GM23248 (cell line): ENCODE measurements around the gene ADGRF1. TPM values are rescaled to one million over a fixed set of nuclear protein-coding genes. Genes with fewer than 3 reads are reported as not detected.
"Not testable (repeated sequence)": the region's sequence is repeated elsewhere in the genome, so short reads cannot be mapped to it uniquely, and the experiment has no call there.

Experiments
- DNase-seq: peaks from one replicate; pipeline ENCODE4 v3.0.0-alpha.2; 2015
- H2AFZ ChIP-seq: fragments of 200-600 bp; sonication (generic); 2 replicates; pipeline ENCODE4 v1.6.1; 2016; ENCODE audit warnings: antibody characterized with exemption
- H3F3A ChIP-seq: fragments of 200-600 bp; sonication (generic); 2 replicates; pipeline ENCODE4 v1.6.1; 2016; ENCODE audit warnings: mild to moderate bottlenecking, antibody characterized with exemption, mixed run types; ENCODE audit not compliant: insufficient read depth
- H3K27ac ChIP-seq: fragments of 200-600 bp; sonication (generic); 2 replicates; pipeline ENCODE4 v1.5.1; 2016; ENCODE audit warnings: mild to moderate bottlenecking
- H3K27me3 ChIP-seq: fragments of 200-600 bp; sonication (generic); replicated peaks from 2 replicates; pipeline ENCODE4 v1.6.1; 2016; ENCODE audit warnings: mild to moderate bottlenecking; ENCODE audit not compliant: insufficient read depth
- H3K36me3 ChIP-seq: fragments of 200-600 bp; sonication (generic); 2 replicates; pipeline ENCODE4 v1.6.1; 2016; ENCODE audit warnings: low read depth, mild to moderate bottlenecking
- H3K4me1 ChIP-seq: fragments of 200-600 bp; sonication (generic); 2 replicates; pipeline ENCODE4 v1.6.1; 2016; ENCODE audit warnings: mild to moderate bottlenecking; ENCODE audit not compliant: insufficient read depth
- H3K4me2 ChIP-seq: fragments of 200-600 bp; sonication (generic); one replicate; pipeline ENCODE4 v1.6.1; 2016; ENCODE audit warnings: mild to moderate bottlenecking; ENCODE audit not compliant: unreplicated experiment
- H3K4me3 ChIP-seq: fragments of 200-600 bp; sonication (generic); 2 replicates; pipeline ENCODE4 v1.5.1; 2016; ENCODE audit warnings: mild to moderate bottlenecking
- H3K79me2 ChIP-seq: fragments of 200-600 bp; sonication (generic); 2 replicates; pipeline ENCODE4 v1.6.1; 2016; ENCODE audit warnings: mild to moderate bottlenecking; ENCODE audit not compliant: insufficient read depth
- H3K9ac ChIP-seq: fragments of 200-600 bp; sonication (generic); 2 replicates; pipeline ENCODE4 v1.6.1; 2016; ENCODE audit warnings: mild to moderate bottlenecking
- H3K9me2 ChIP-seq: fragments of 200-600 bp; sonication (generic); 2 replicates; pipeline ENCODE4 v1.6.1; 2016; ENCODE audit warnings: mixed run types, mild to moderate bottlenecking, moderate library complexity; ENCODE audit not compliant: insufficient read depth
- H3K9me3 ChIP-seq: fragments of 200-600 bp; sonication (generic); one replicate; pipeline ENCODE4 v1.6.1; 2017; ENCODE audit warnings: low read depth
- H4K20me1 ChIP-seq: fragments of 200-600 bp; sonication (generic); 2 replicates; pipeline ENCODE4 v1.6.0; 2016; ENCODE audit not compliant: insufficient read depth
- EZH2 ChIP-seq: fragments of 200-600 bp; sonication (generic); IDR thresholded peaks from 2 replicates; pipeline ENCODE4 v1.6.1; 2018; ENCODE audit warnings: antibody characterized with exemption, mild to moderate bottlenecking; ENCODE audit not compliant: insufficient read depth, poor library complexity, severe bottlenecking
- EZH2phosphoT487 ChIP-seq: fragments of 200-600 bp; sonication (generic); IDR thresholded peaks from 2 replicates; pipeline ENCODE4 v1.6.1; 2018; ENCODE audit warnings: antibody characterized with exemption, moderate library complexity, mild to moderate bottlenecking, low read depth; ENCODE audit not compliant: insufficient read depth
- WGBS, 2 experiments: methylation state at CpG; one replicate each; pipeline ENCODE4 v1.1.6; 2015 to 2017; ENCODE audit warnings: low lambda C conversion rate in 2 of 2, low coverage in 1 of 2; ENCODE audit errors: missing lambda C conversion rate in 2 of 2; 5-methylcytosine and 5-hydroxymethylcytosine counted together
- in situ Hi-C: fragments of 300-500 bp; cut with MboI; formaldehyde crosslinking; loops from 2 replicates; pipeline ENCODE4 v1.15.0; 2020
- polyA plus RNA-seq: library from polyadenylated mRNA; unstranded; fragments of >200 nt; fragmentation: Nextera tagmentation; extraction: Ambion mirVana; gene quantifications from 2 replicates; pipeline ENCODE4 v1.2.1, GENCODE V29; 2016
- total RNA-seq: library from RNA; depleted of rRNA; stranded (reverse); fragments of >200 nt; shearing (Covaris generic); gene quantifications from 2 replicates; pipeline ENCODE4 v1.2.3, GENCODE V29; 2014; rRNA removed

The ADGRF1 gene
- total RNA-seq (not detected in 2 replicates), polyA plus RNA-seq (not detected in 2 replicates)

- 61 to 71% methylated on average over 3 of the region's 3 CpGs for WGBS, 2 experiments
- no peak within 1 kb of the TSS for H2AFZ ChIP-seq
- H3K4me3 ChIP-seq, result no peak within 1 kb of the TSS
- in situ Hi-C loops, result loop anchor here (10.0 kb wide), 1 partner anchor 188 kb away; no protein-coding TSS in a partner anchor
- H3F3A ChIP-seq, result no peaks in the 10 kb centered on the region
- peaks cover 5% of the 10 kb centered on the region; the same call in 1 of the 2 replicates for H3K27me3 ChIP-seq
- H3K4me1 ChIP-seq, result no peaks in the 10 kb centered on the region
- no peak within 1 kb of the TSS for H3K9ac ChIP-seq
- H3K27ac ChIP-seq, result no peak within 1 kb of the TSS
- no peaks in the 10 kb centered on the region for H3K36me3 ChIP-seq
- no peaks in the 10 kb centered on the region for H3K9me3 ChIP-seq
- no peak within 1 kb of the TSS for H3K4me2 ChIP-seq
- H3K9me2 ChIP-seq, result no peaks in the 10 kb centered on the region
- H4K20me1 ChIP-seq, result no peaks in the 10 kb centered on the region
- H3K79me2 ChIP-seq, result no peaks in the 10 kb centered on the region
- DNase-seq, result no peak
- no peak for TF ChIP-seq EZH2phosphoT487
- no peak for TF ChIP-seq EZH2
Measured at GRCh38 chr6:47042275-47042791, at the start of gene ADGRF1. Gene ADGRF1 (minus strand): TSS chr6:47042332. CDS start chr6:47029061, 13,271 bp downstream.

GRCh38 chr6:47090881-47091280, 48.7 kb upstream of the ADGRF1 start:
- DNase-seq, result no peak
- Histone ChIP-seq H3K27me3 (no peaks in the 10 kb centered on the region), H2AFZ (no peak overlapping the region), H3K4me3 (no peak overlapping the region), H3K9me3 (no peaks in the 10 kb centered on the region), H3K4me1 (no peaks in the 10 kb centered on the region), H3F3A (no peaks in the 10 kb centered on the region), H3K79me2 (no peaks in the 10 kb centered on the region), H3K27ac (no peak overlapping the region), H3K4me2 (no peak overlapping the region), H3K36me3 (no peaks in the 10 kb centered on the region), H4K20me1 (no peaks in the 10 kb centered on the region), H3K9ac (no peak overlapping the region), H3K9me2 (no peaks in the 10 kb centered on the region)
- TF ChIP-seq EZH2 (no peak), EZH2phosphoT487 (no peak)
- WGBS, 2 experiments, result 44 to 50% methylated on average over 6 of the region's 6 CpGs
- in situ Hi-C loops, result loop anchor here (10.0 kb wide), 1 partner anchor 214 kb away; the partner anchor contains the start of gene TNFRSF21

GRCh38 chr6:47089473-47089872, 47.3 kb upstream of the ADGRF1 start:
- WGBS, 2 experiments, result 38 to 39% methylated on average over 4 of the region's 4 CpGs
- in situ Hi-C loops, H3K9ac ChIP-seq, H3K4me1 ChIP-seq, H3K4me2 ChIP-seq, H4K20me1 ChIP-seq, H3K79me2 ChIP-seq, H3F3A ChIP-seq, H3K9me2 ChIP-seq, DNase-seq, H2AFZ ChIP-seq, H3K4me3 ChIP-seq, H3K9me3 ChIP-seq, H3K27me3 ChIP-seq, H3K36me3 ChIP-seq, H3K27ac ChIP-seq: not testable (repeated sequence)

GRCh38 chr6:47086051-47086770, 44.1 kb upstream of the ADGRF1 start:
- H3K9me3 ChIP-seq, result no peaks in the 10 kb centered on the region
- no peak overlapping the region for H3K27ac ChIP-seq
- WGBS, 2 experiments, result 30 to 31% methylated on average over 4 of the region's 4 CpGs
- no peaks in the 10 kb centered on the region for H3K9me2 ChIP-seq
- H4K20me1 ChIP-seq, result no peaks in the 10 kb centered on the region
- no peak overlapping the region for H3K4me2 ChIP-seq
- no peaks in the 10 kb centered on the region for H3K79me2 ChIP-seq
- in situ Hi-C loops, result no loop called here
- no peaks in the 10 kb centered on the region for H3K36me3 ChIP-seq
- no peaks in the 10 kb centered on the region for H3F3A ChIP-seq
- H2AFZ ChIP-seq, result no peak overlapping the region
- H3K4me1 ChIP-seq, result no peaks in the 10 kb centered on the region
- H3K27me3 ChIP-seq, result no peaks in the 10 kb centered on the region; the same call in 1 of the 2 replicates
- TF ChIP-seq EZH2phosphoT487 (no peak), EZH2 (no peak)
- DNase-seq, result no peak
- no peak overlapping the region for H3K4me3 ChIP-seq
- H3K9ac ChIP-seq, result no peak overlapping the region

GRCh38 chr6:47084610-47085009, 42.5 kb upstream of the ADGRF1 start:
- 19 to 27% methylated on average over 2 of the region's 2 CpGs for WGBS, 2 experiments
- in situ Hi-C loops, result no loop called here
- TF ChIP-seq EZH2, result no peak
- no peak for TF ChIP-seq EZH2phosphoT487
- Histone ChIP-seq H3K4me1 (no peaks in the 10 kb centered on the region), H3K9ac (no peak overlapping the region), H3K36me3 (no peaks in the 10 kb centered on the region), H3K27me3 (no peaks in the 10 kb centered on the region; the same call in 1 of the 2 replicates), H3K27ac (no peak overlapping the region), H4K20me1 (no peaks in the 10 kb centered on the region), H3K4me2 (no peak overlapping the region), H3K9me2 (no peaks in the 10 kb centered on the region), H3K4me3 (no peak overlapping the region), H3K79me2 (no peaks in the 10 kb centered on the region), H3F3A (no peaks in the 10 kb centered on the region), H3K9me3 (no peaks in the 10 kb centered on the region), H2AFZ (no peak overlapping the region)
- no peak for DNase-seq
